GM18907 (cell line): ENCODE data around the gene PCGF2.

Experiments
- ATAC-seq: cut with Tn5 transposase; IDR thresholded peaks from one replicate; pipeline ENCODE4 v1.9.1; 2021; ENCODE audit warnings: mild to moderate bottlenecking, moderate library complexity; ENCODE audit not compliant: unreplicated experiment

The PCGF2 gene

GRCh38 chr17:38719943-38720641, 28.0 kb downstream of the PCGF2 start:
- ATAC-seq, result no peak

GRCh38 chr17:38719289-38719942, 28.7 kb downstream of the PCGF2 start:
- ATAC-seq, result no peak

GRCh38 chr17:38717139-38717745, 30.9 kb downstream of the PCGF2 start:
- ATAC-seq, result no peak

DNA sequence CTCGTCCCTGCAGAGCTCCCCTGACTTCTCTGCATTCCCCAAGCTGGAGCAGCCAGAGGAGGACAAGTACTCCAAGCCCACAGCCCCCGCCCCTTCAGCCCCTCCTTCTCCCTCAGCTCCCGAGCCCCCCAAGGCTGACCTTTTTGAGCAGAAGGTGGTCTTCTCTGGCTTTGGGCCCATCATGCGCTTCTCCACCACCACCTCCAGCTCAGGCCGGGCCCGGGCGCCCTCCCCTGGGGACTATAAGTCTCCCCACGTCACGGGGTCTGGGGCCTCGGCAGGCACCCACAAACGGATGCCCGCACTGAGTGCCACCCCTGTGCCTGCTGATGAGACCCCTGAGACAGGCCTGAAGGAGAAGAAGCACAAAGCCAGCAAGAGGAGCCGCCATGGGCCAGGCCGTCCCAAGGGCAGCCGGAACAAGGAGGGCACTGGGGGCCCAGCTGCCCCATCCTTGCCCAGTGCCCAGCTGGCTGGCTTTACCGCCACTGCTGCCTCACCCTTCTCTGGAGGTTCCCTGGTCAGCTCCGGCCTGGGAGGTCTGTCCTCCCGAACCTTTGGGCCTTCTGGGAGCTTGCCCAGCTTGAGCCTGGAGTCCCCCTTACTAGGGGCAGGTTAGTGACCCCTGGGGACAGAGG, 31.6 kb downstream of the PCGF2 start:
- no peak for ATAC-seq

- ATAC-seq, result no peak
These were observed 32.8 kb downstream of the PCGF2 start for GRCh38 chr17:38715216-38715943.

DNA sequence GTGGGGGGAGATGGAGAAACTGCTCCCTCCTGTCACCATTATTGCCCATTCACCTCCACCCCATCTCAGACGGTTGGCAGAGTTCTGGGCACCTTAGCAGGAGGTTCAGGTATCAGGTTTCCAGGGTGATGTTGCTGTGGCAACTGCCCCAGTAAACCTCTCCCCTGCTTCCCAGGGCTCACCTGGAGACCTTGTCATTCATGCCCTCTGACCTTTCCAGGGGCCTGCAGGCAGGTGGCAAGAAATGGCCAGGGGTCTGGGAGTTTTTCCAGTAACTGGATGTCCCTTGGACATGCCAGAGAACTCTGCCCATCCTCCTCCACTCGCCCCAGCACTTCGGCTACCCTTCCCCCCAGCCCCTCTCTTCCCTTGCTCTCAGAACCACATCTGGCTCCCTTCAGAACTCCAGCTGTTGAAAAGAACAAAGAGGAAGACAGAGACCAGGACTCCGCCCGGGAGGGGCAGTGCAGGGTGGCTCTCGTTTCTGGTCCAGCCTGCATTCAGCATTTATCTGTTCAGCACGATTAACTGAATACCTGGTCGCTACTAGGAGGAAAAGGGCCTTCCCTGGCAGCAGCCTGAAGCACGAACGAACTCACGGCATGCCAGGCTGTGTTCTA, 34.6 kb downstream of the PCGF2 start:
- no peak for ATAC-seq

- ATAC-seq, result no peak
These were observed 35.5 kb downstream of the PCGF2 start for GRCh38 chr17:38712593-38712992.

DNA sequence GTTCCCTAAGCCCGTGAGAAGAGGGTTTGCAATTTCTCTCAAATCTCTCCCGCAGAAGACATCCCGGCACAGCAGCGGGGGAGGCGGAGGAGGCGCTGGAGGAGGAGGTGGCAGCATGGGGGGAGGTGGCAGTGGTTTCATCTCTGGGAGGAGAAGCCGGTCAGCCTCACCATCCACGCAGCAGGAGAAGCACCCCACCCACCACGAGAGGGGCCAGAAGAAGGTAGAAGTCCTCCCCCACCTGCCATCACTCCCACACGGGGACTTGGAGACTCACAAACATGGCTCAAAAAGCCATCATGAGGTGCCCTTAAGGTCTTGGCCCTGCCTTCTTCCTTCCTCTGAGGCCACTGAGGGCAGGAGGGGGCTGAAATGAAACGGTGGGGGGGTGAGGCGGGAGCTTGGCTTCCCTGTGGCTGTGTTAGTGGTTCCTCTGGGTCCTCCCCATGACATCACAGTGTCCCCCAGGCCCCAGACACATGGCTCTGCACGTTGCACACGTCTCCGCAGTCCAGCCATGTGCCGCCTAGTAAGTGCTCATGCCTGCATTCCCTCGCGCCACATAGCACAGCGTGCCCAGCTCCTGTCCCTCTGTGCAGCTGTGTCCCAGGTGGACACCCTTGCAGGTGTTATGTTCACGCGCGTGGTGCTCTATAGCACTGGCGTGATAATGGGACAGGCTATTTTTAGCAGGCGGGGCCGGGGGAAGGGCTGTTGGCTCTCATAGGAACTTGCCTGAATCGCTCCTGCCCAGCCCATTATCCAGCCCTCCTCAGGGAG, 36.2 kb downstream of the PCGF2 start:
- no peak for ATAC-seq

DNA sequence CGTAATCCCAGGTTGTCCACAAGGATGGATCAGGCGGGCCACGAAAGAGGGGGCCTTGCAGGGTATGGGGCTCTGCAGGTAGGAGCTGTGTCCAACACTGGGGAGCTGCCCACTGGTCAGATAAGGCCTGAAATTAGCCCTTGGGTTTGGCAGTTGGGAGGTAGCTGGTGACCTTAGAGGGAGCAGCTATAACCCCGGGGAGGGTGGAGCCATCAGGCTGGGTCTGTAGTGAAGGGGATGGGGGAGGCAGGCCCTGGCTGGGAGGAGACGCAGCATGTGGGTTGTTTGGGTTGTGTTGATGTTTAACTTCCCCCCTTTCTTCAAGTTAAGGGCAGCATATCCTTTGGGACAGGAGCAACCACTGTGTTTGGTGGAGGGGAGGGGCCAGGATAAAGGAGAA, 37.2 kb downstream of the PCGF2 start:
- ATAC-seq, result no peak

- ATAC-seq, result no peak
These were observed 37.6 kb downstream of the PCGF2 start for GRCh38 chr17:38710604-38710962.

DNA sequence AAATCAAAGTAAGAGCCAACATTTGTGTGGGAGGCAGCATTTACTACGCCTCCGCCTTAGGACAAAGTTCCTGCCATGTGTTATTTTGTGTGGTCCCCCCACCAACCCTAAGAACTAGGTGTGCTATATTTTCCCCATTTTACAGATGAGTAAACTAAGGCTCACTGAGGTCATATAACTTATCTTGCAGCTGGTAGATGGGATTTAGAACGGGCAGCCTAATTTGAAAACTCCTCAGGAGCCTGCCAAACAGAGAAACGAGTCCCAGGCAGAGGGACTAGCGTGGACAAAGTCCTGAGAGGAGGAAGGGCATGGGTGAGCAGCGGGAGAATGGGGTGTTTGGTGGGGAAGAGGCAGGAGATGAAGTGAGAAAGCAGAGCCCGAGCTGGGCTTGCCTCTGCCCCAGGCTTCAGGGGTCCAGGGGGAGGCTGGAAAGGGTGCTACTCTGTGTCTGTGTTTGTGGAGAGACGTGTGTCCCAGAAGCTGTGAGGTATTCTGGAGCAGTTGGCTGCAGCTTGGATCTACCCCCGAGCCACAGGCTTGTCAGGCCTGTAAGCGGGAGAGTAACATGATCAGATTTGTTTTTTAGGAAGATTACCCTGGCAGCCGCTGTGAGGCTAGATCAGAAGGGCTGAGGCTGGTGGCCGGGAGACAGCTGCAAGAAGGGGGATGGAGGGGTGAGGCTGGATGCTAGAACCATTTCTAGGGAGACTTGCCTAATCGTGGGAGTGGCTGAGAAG, 38.1 kb downstream of the PCGF2 start:
- ATAC-seq, result no peak

DNA sequence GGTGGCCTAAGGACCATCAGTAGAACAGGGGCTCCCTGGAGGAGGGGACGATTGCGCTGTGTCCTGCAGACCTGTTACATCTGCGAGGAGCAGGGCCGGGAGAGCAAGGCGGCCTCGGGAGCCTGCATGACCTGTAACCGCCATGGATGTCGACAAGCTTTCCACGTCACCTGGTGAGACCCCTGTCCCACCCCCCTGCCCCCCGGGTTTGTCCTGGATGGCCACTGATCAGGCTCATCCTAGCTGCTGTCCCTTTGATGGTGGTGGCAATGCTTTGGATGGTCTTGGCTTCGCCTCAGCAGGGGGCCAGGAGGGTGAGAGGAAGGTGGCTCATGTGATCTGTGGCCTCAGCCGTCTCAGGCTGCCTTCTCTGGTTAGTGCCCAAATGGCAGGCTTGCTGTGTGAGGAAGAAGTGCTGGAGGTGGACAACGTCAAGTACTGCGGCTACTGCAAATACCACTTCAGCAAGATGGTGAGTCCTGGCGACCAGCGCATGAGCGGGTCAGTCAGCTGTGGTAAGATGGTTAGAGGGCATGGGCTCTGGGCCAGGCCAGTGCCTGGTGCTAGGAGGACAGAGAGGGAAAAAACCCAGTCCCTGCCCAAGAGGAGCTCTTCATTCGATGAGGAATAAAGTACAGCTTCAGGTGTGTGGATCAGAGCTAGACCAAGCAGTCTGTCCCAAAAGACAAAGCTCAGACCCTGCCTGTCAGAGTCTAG, 38.9 kb downstream of the PCGF2 start:
- ATAC-seq, result no peak

GRCh38 chr17:38707678-38708351, 40.3 kb downstream of the PCGF2 start:
- ATAC-seq, result no peak

GRCh38 chr17:38706505-38707216, 41.5 kb downstream of the PCGF2 start:
- ATAC-seq, result no peak

GRCh38 chr17:38705803-38706504, 42.2 kb downstream of the PCGF2 start:
- ATAC-seq, result no peak

GRCh38 chr17:38705523-38705802, 42.7 kb downstream of the PCGF2 start:
- no peak for ATAC-seq
